Activated B cell treated with CpG ODN at 0.5 μM for 24 hours (primary cell): Measurements from ENCODE around the gene SST. TPM values are rescaled to one million over a fixed set of nuclear protein-coding genes. Genes with fewer than 3 reads are reported as not detected.

ENCODE experiments used
- ATAC-seq: fragments of 200-7000 bp; cut with Tn5 transposase; one replicate; pipeline ENCODE4 v1.10.0; 2021; ENCODE audit warnings: low read depth, mild to moderate bottlenecking, moderate library complexity
- CTCF ChIA-PET: fragments of 350-600 bp; sonication (Branson Sonifier 250); formaldehyde crosslinking; loops from one replicate; lab custom pipeline; 2021; ENCODE audit warnings: antibody characterized with exemption; lab: Charles Lee
- POLR2A ChIA-PET: fragments of 350-600 bp; sonication (Branson Sonifier 250); formaldehyde crosslinking; loops from one replicate; lab custom pipeline; 2021; ENCODE audit warnings: antibody characterized with exemption; lab: Charles Lee
- DNase-seq: peaks from one replicate; pipeline ENCODE4 v3.0.0; 2022
- H3K27ac Mint-ChIP-seq: one replicate; pipeline ENCODE4 v1.8.0; 2020; ENCODE audit warnings: mixed read lengths
- H3K27me3 Mint-ChIP-seq: one replicate; pipeline ENCODE4 v1.8.0; 2021; ENCODE audit warnings: mixed read lengths
- H3K36me3 Mint-ChIP-seq: one replicate; pipeline ENCODE4 v1.8.0; 2021; ENCODE audit warnings: low read depth, mixed read lengths
- H3K4me1 Mint-ChIP-seq: one replicate; pipeline ENCODE4 v1.8.0; 2021; ENCODE audit warnings: mixed read lengths
- H3K4me3 Mint-ChIP-seq: one replicate; pipeline ENCODE4 v1.8.0; 2020; ENCODE audit warnings: mild to moderate bottlenecking, mixed read lengths
- H3K9me3 Mint-ChIP-seq: one replicate; pipeline ENCODE4 v1.8.0; 2020; ENCODE audit warnings: mixed read lengths
- CTCF ChIP-seq: fragments of 200-600 bp; IDR thresholded peaks from one replicate; pipeline ENCODE4 v1.8.0; 2022; ENCODE audit warnings: antibody characterized with exemption, mild to moderate bottlenecking
- intact Hi-C: fragments of 100-400 bp; cut with micrococcal nuclease; formaldehyde crosslinking; loops from one replicate; pipeline ENCODE4 v1.15.1; 2024
- total RNA-seq: library from RNA; stranded (reverse); gene quantifications from 2 replicates; pipeline ENCODE4 v1.2.3, GENCODE V29; 2022

SST gene
- total RNA-seq, 1 donor from 2014 or later: not detected

GRCh38 chr3:187626581-187626980 is 43.6 kb downstream of the SST start:
- ChIA-PET CTCF (no interaction called here), POLR2A (no interaction called here)
- Mint-ChIP-seq H3K4me3 (no peak overlapping the region), H3K9me3 (no peaks in the 10 kb centered on the region), H3K4me1 (no peaks in the 10 kb centered on the region), H3K27me3 (peaks cover 36% of the 10 kb centered on the region), H3K36me3 (no peaks in the 10 kb centered on the region), H3K27ac (no peak overlapping the region)
- ATAC-seq (no peak), DNase-seq (no peak)
- no peak for TF ChIP-seq CTCF
- intact Hi-C loops: no loop called here

DNA sequence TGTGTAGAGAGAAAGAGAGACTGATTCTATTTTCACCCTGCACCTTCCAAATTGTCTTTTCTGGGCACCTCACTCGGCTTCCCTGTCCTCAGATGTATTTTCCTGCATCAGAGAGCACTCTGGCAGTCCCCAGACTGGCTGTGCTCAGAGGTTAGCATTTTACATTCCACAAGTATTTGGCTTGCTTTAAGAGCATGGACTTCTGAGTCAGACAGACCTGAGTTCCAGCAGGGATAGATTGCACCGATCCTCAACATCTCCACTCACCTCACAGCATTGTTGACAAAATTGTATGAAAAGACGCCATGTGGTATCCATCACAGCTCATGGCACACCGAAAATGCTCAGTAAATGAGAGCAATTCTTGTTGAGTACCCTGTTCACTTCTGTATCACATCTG is 45.6 kb downstream of the SST start:
- CTCF ChIA-PET: no interaction called here
- POLR2A ChIA-PET: no interaction called here
- intact Hi-C loops: no loop called here
- H3K27me3 Mint-ChIP-seq: peaks cover 28% of the 10 kb centered on the region
- DNase-seq (no peak), ATAC-seq (no peak)
- no peaks in the 10 kb centered on the region for H3K9me3 Mint-ChIP-seq
- H3K4me1 Mint-ChIP-seq: no peaks in the 10 kb centered on the region
- no peak overlapping the region for H3K27ac Mint-ChIP-seq
- no peaks in the 10 kb centered on the region for H3K36me3 Mint-ChIP-seq
- TF ChIP-seq CTCF: no peak
- H3K4me3 Mint-ChIP-seq: no peak overlapping the region

GRCh38 chr3:187623285-187623814 is 46.8 kb downstream of the SST start:
- ChIA-PET POLR2A (no interaction called here), CTCF (no interaction called here)
- H3K4me3 Mint-ChIP-seq: no peak overlapping the region
- no peak overlapping the region for H3K27ac Mint-ChIP-seq
- DNase-seq (no peak), ATAC-seq (no peak)
- H3K36me3 Mint-ChIP-seq: no peaks in the 10 kb centered on the region
- H3K27me3 Mint-ChIP-seq: peaks cover 25% of the 10 kb centered on the region
- no peaks in the 10 kb centered on the region for H3K9me3 Mint-ChIP-seq
- H3K4me1 Mint-ChIP-seq: no peaks in the 10 kb centered on the region
- intact Hi-C loops: no loop called here
- no peak for TF ChIP-seq CTCF

GRCh38 chr3:187621881-187622280 is 48.3 kb downstream of the SST start:
- ATAC-seq (no peak), DNase-seq (no peak)
- ChIA-PET CTCF (interaction anchor here (1.5 kb wide), 1 partner anchor 305 kb away, joined by 4 read pairs; no protein-coding TSS in a partner anchor), POLR2A (no interaction called here)
- intact Hi-C loops: no loop called here
- Mint-ChIP-seq H3K36me3 (no peaks in the 10 kb centered on the region), H3K9me3 (no peaks in the 10 kb centered on the region), H3K27me3 (peaks cover 25% of the 10 kb centered on the region), H3K27ac (no peak overlapping the region), H3K4me3 (no peak overlapping the region), H3K4me1 (no peaks in the 10 kb centered on the region)
- no peak for TF ChIP-seq CTCF

- ChIA-PET POLR2A (no interaction called here), CTCF (interaction anchor here (2.0 kb wide), 1 partner anchor 60 kb away, joined by 8 read pairs; no protein-coding TSS in a partner anchor)
- intact Hi-C loops: loop anchor here (5.0 kb wide), 1 partner anchor 1338 kb away; no protein-coding TSS in a partner anchor
- no peak for TF ChIP-seq CTCF
- Mint-ChIP-seq H3K27ac (no peak overlapping the region), H3K4me1 (no peaks in the 10 kb centered on the region), H3K27me3 (peaks cover 16% of the 10 kb centered on the region), H3K9me3 (no peaks in the 10 kb centered on the region), H3K36me3 (no peaks in the 10 kb centered on the region), H3K4me3 (no peak overlapping the region)
- DNase-seq (no peak), ATAC-seq (no peak)
Observed at GRCh38 chr3:187619461-187619860, 50.7 kb downstream of the SST start.

Other genes starting within 250 kb of the SST start
- not detected in 2 replicates for gene RTP2, start 32.2 kb upstream of the SST start, total RNA-seq
- 100 and 112 TPM in 2 replicates for gene BCL6, start 75.1 kb upstream of the SST start, total RNA-seq